Neuronal stem cell (in vitro differentiated cells): ENCODE measurements around the gene LMF2.

ENCODE experiments used
- DNase-seq: peaks from one replicate; pipeline ENCODE4 v3.0.0-alpha.2; 2013; ENCODE audit warnings: low spot score
- H2AFZ ChIP-seq: one replicate; pipeline ENCODE4 v1.6.1; 2013; ENCODE audit warnings: mild to moderate bottlenecking, low read length, inconsistent platforms
- H2AK5ac ChIP-seq: 2 replicates; pipeline ENCODE4 v1.6.1; 2013; ENCODE audit warnings: low read depth, mild to moderate bottlenecking, inconsistent platforms, low read length, moderate library complexity, mixed read lengths
- H2BK120ac ChIP-seq: 2 replicates; pipeline ENCODE4 v1.6.1; 2013; ENCODE audit warnings: low read depth, mild to moderate bottlenecking, inconsistent platforms, low read length, moderate library complexity, mixed read lengths
- H2BK12ac ChIP-seq: one replicate; pipeline ENCODE4 v1.6.1; 2013; ENCODE audit warnings: low read length, inconsistent platforms
- H2BK15ac ChIP-seq: 2 replicates; pipeline ENCODE4 v1.6.1; 2013; ENCODE audit warnings: mild to moderate bottlenecking, low read length, inconsistent platforms, mixed read lengths
- H2BK5ac ChIP-seq: one replicate; pipeline ENCODE4 v1.6.1; 2013; ENCODE audit warnings: inconsistent platforms, mild to moderate bottlenecking, low read length, moderate library complexity
- H3K14ac ChIP-seq: one replicate; pipeline ENCODE4 v1.6.1; 2013; ENCODE audit warnings: low read length, inconsistent platforms
- H3K18ac ChIP-seq: 2 replicates; pipeline ENCODE4 v1.6.1; 2013; ENCODE audit warnings: low read length, inconsistent platforms
- H3K23ac ChIP-seq: 2 replicates; pipeline ENCODE4 v1.6.1; 2013; ENCODE audit warnings: low read depth, mild to moderate bottlenecking, mixed read lengths, low read length, inconsistent platforms; ENCODE audit not compliant: poor library complexity
- H3K27ac ChIP-seq: replicated peaks from 3 replicates; pipeline ENCODE4 v1.5.1; 2013; ENCODE audit warnings: low read length, inconsistent platforms
- H3K27me3 ChIP-seq, 3 experiments: 2 replicates each; pipeline ENCODE4 v1.6.1; 2013; ENCODE audit warnings: low read length in 3 of 3, mild to moderate bottlenecking in 2 of 3, inconsistent platforms in 1 of 3, low read depth in 1 of 3, mixed read lengths in 1 of 3, moderate library complexity in 1 of 3; ENCODE audit not compliant: control insufficient read depth in 3 of 3, insufficient read depth in 3 of 3
- H3K36me3 ChIP-seq, 2 donors: replicated peaks in 1 of 2; 2 replicates each; pipeline ENCODE4 v1.6.1; 2013; ENCODE audit warnings: low read length in 2 of 2; ENCODE audit not compliant: control insufficient read depth in 2 of 2, insufficient read depth in 2 of 2
- H3K4ac ChIP-seq: 2 replicates; pipeline ENCODE4 v1.6.1; 2013; ENCODE audit warnings: inconsistent platforms, mild to moderate bottlenecking, low read length, moderate library complexity
- H3K4me1 ChIP-seq, 2 donors: 1 replicate in 1 of 2; 2 replicates in 1 of 2; pipeline ENCODE4 v1.6.1; 2013; ENCODE audit warnings: low read length in 2 of 2, low read depth in 1 of 2; ENCODE audit not compliant: control insufficient read depth in 2 of 2, insufficient read depth in 1 of 2
- H3K4me2 ChIP-seq: one replicate; pipeline ENCODE4 v1.6.1; 2013; ENCODE audit warnings: mild to moderate bottlenecking, low read length, inconsistent platforms; ENCODE audit not compliant: insufficient read depth, poor library complexity, severe bottlenecking
- H3K4me3 ChIP-seq, 2 donors: 2 replicates each; pipeline ENCODE4 v1.5.1; 2013; ENCODE audit warnings: low read length in 2 of 2, mild to moderate bottlenecking in 2 of 2, inconsistent platforms in 1 of 2, moderate library complexity in 1 of 2
- H3K79me1 ChIP-seq: one replicate; pipeline ENCODE4 v1.6.1; 2013; ENCODE audit warnings: low read depth, mild to moderate bottlenecking, inconsistent platforms, low read length, moderate library complexity
- H3K9ac ChIP-seq: one replicate; pipeline ENCODE4 v1.6.1; 2013; ENCODE audit warnings: mild to moderate bottlenecking, low read depth, low read length, inconsistent platforms; ENCODE audit not compliant: poor library complexity
- H3K9me3 ChIP-seq, 2 donors: replicated peaks in 1 of 2; 2 replicates each; pipeline versions ENCODE3 to v1.6.1; 2013; ENCODE audit warnings: low read length in 2 of 2, mild to moderate bottlenecking in 2 of 2, inconsistent platforms in 1 of 2, low read depth in 1 of 2, mixed read lengths in 1 of 2, moderate library complexity in 1 of 2; ENCODE audit not compliant: control insufficient read depth in 2 of 2, insufficient read depth in 1 of 2
- H4K8ac ChIP-seq: one replicate; pipeline ENCODE4 v1.6.1; 2013; ENCODE audit warnings: low read depth, mild to moderate bottlenecking, inconsistent platforms, low read length, moderate library complexity
- H4K91ac ChIP-seq: one replicate; pipeline ENCODE4 v1.6.1; 2013; ENCODE audit warnings: low read length, low read depth, mild to moderate bottlenecking, inconsistent platforms; ENCODE audit not compliant: poor library complexity
- WGBS, 2 donors: extraction: QIAGEN DNeasy Blood & Tissue Kit; methylation state at CpG; one replicate each; pipeline ENCODE4 v1.1.7; 2013; ENCODE audit warnings: missing lambda C conversion rate in 2 of 2, mixed read lengths in 1 of 2; ENCODE audit not compliant: insufficient read length in 2 of 2, insufficient replicate concordance in 1 of 2; ENCODE audit errors: extremely low coverage in 2 of 2; 5-methylcytosine and 5-hydroxymethylcytosine counted together

The LMF2 gene

GRCh38 chr22:50465066-50465930 is 42.2 kb downstream of the LMF2 start:
- Histone ChIP-seq H2AFZ (no peak overlapping the region), H3K4ac (no peak overlapping the region), H3K4me3 (no peak overlapping the region), H2BK15ac (no peak overlapping the region), H3K27ac (no peak overlapping the region), H4K8ac (no peak overlapping the region), H3K9ac (no peak overlapping the region), H3K9me3 (no peaks in the 10 kb centered on the region), H2AK5ac (no peak overlapping the region), H2BK5ac (no peak overlapping the region), H3K36me3 (peaks cover 63 to 79% of the 10 kb centered on the region in 2 donors), H4K91ac (peak overlapping the region; percentile 79), H2BK12ac (no peak overlapping the region), H3K4me1 (peaks cover 0 to 2% of the 10 kb centered on the region in 2 donors), H3K23ac (peak overlapping the region; percentile 65), H3K18ac (no peak overlapping the region), H3K14ac (peak overlapping the region; percentile 56), H3K27me3 (no peaks in the 10 kb centered on the region), H2BK120ac (no peak overlapping the region), H3K4me2 (no peak overlapping the region), H3K79me1 (peaks cover 28% of the 10 kb centered on the region)
- WGBS, 2 donors, result no CpG with 5 or more reads among the region's 30 CpGs
- DNase-seq, result no peak

DNA sequence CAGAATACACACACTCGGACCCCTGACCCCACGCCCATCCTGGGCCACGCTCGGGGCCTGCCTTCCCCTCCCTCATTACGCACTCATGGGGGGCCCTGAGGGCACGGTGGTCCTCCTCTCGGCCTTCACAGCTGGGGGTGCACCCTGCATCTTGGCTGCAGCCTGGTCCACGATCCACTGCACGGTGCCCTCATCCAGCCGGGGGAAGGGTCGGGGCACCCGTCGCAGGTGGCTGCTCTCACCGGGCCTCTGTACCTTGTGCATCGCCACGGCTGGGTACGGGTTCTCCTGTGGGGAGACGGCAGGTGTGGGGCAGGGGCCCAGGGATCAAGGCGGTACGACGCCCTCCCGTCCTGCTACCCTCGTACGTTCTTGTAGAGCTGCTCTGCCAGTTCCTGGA is 43.1 kb downstream of the LMF2 start:
- WGBS, 2 donors, result no CpG with 5 or more reads among the region's 24 CpGs
- peaks cover 22% of the 10 kb centered on the region for H3K79me1 ChIP-seq
- H3K18ac ChIP-seq, result no peak overlapping the region
- no peak overlapping the region for H3K14ac ChIP-seq
- no peaks in the 10 kb centered on the region for H3K4me1 ChIP-seq
- DNase-seq, result no peak
- no peak overlapping the region for H3K23ac ChIP-seq
- H2BK12ac ChIP-seq, result no peak overlapping the region
- peaks cover 70 to 88% of the 10 kb centered on the region in 2 donors for H3K36me3 ChIP-seq
- no peak overlapping the region for H3K27ac ChIP-seq
- H4K91ac ChIP-seq, result peak overlapping the region; percentile 79
- no peaks in the 10 kb centered on the region for H3K27me3 ChIP-seq
- H4K8ac ChIP-seq, result no peak overlapping the region
- no peak overlapping the region for H2BK5ac ChIP-seq
- no peaks in the 10 kb centered on the region for H3K9me3 ChIP-seq
- peak overlapping the region; percentile 44 for H3K9ac ChIP-seq
- H3K4me3 ChIP-seq, result no peak overlapping the region
- no peak overlapping the region for H2AFZ ChIP-seq
- no peak overlapping the region for H2BK120ac ChIP-seq
- H3K4me2 ChIP-seq, result no peak overlapping the region
- H2BK15ac ChIP-seq, result no peak overlapping the region
- no peak overlapping the region for H3K4ac ChIP-seq
- no peak overlapping the region for H2AK5ac ChIP-seq

DNA sequence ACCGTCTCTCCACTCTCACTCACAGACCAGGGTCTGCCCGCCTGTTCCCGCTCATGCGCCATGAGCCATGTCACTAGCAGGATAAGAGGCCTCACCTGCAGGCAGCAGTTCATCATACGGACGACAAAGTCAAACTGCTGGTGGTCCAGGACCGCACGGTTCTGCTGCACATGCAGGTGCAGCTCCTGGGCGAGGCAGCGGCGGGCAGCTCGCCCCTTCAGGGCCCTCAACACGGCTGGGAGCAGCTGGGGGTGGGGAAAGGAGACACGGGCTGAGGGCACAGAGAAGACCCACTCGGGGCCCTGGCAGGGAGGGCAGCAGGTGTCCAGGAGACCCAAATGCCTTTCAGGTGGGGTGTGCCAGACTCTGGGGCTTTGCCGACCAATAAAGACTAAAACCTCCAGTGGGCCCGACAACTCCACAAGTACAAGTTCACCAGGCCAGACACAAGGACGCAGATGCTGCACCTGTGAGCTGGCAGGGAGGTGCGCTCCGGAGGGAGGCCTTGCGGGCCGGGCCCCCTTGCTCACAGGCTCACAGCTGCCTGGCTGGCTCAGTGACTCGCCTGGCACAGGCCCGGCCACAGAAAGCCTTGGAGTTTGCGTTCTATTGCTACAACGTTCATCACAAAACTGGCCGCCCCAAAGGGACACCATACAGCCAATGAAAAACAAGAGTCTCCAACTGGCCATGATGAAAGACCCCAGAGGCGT is 44.2 kb downstream of the LMF2 start:
- H4K8ac ChIP-seq, result no peak overlapping the region
- H3K27me3 ChIP-seq, result no peaks in the 10 kb centered on the region
- no peak overlapping the region for H2BK15ac ChIP-seq
- H3K79me1 ChIP-seq, result peaks cover 15% of the 10 kb centered on the region
- H3K4me1 ChIP-seq, result no peaks in the 10 kb centered on the region
- no peaks in the 10 kb centered on the region for H3K9me3 ChIP-seq
- H2BK5ac ChIP-seq, result no peak overlapping the region
- DNase-seq, result no peak
- peak overlapping the region; percentile 24 for H3K4me2 ChIP-seq
- no peak overlapping the region for H4K91ac ChIP-seq
- H3K23ac ChIP-seq, result peak overlapping the region; percentile 55
- H3K9ac ChIP-seq, result no peak overlapping the region
- no peak overlapping the region for H2BK12ac ChIP-seq
- no peak overlapping the region for H3K4me3 ChIP-seq
- H2BK120ac ChIP-seq, result no peak overlapping the region
- no peak overlapping the region for H3K4ac ChIP-seq
- no peak overlapping the region for H3K18ac ChIP-seq
- peaks cover 80 to 99% of the 10 kb centered on the region in 2 donors for H3K36me3 ChIP-seq
- no peak overlapping the region for H2AFZ ChIP-seq
- H2AK5ac ChIP-seq, result no peak overlapping the region
- no CpG with 5 or more reads among the region's 28 CpGs for WGBS, 2 donors
- no peak overlapping the region for H3K14ac ChIP-seq
- H3K27ac ChIP-seq, result no peak overlapping the region

DNA sequence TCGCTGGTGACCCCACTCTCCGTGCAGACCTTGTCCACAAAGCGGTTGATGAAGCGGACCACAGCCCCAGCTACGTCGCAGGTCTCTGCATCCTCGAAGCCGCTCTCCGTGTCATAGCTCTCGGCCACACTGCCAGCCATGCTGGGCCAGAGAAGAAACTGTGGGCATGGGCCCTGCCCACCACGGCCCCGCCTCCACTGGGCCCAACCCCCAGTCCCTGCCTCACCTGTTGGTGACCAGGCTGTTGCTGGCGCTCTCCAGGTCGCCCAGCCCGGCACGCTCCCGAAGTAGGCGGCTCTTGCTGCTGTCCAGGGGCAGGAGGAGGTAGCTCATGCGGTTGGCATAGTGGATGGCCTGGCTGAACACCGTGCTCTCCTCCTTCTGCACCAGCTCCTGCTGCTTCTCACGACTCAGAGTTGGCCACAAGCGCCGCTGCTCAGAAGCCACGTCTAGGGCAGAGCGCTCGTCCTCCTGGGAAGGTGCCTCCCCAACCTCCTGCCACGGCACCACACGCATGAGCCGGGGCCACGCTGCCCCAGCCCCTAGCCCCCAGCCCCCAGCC is 45.4 kb downstream of the LMF2 start:
- Histone ChIP-seq H3K9me3 (no peaks in the 10 kb centered on the region), H3K18ac (no peak overlapping the region), H3K4me3 (no peak overlapping the region), H3K23ac (no peak overlapping the region), H3K4me2 (no peak overlapping the region), H2AFZ (no peak overlapping the region), H3K36me3 (peaks cover 81 to 98% of the 10 kb centered on the region in 2 donors), H2BK120ac (no peak overlapping the region), H2BK12ac (no peak overlapping the region), H2BK15ac (no peak overlapping the region), H3K4ac (no peak overlapping the region), H3K27me3 (no peaks in the 10 kb centered on the region), H2AK5ac (no peak overlapping the region), H2BK5ac (no peak overlapping the region), H3K4me1 (no peaks in the 10 kb centered on the region), H3K9ac (no peak overlapping the region), H3K79me1 (peaks cover 5% of the 10 kb centered on the region), H3K27ac (no peak overlapping the region), H3K14ac (no peak overlapping the region), H4K8ac (no peak overlapping the region), H4K91ac (no peak overlapping the region)
- no CpG with 5 or more reads among the region's 30 CpGs for WGBS, 2 donors
- DNase-seq, result no peak
